Endodermal cell (in vitro differentiated cells): Measurements from ENCODE around the gene DHRS11. TPM values are rescaled to one million over a fixed set of nuclear protein-coding genes. Genes with fewer than 3 reads are reported as not detected.

Experiments used
- DNase-seq: peaks from one replicate; pipeline ENCODE4 v3.0.0-alpha.2; 2017
- H3K27ac ChIP-seq: 2 replicates; pipeline ENCODE4 v1.5.1; 2013; ENCODE audit warnings: mild to moderate bottlenecking, low read depth, low read length, moderate library complexity
- H3K27me3 ChIP-seq: 2 replicates; pipeline ENCODE4 v1.6.1; 2013; ENCODE audit warnings: mild to moderate bottlenecking, low read length, moderate library complexity; ENCODE audit not compliant: insufficient read depth, control insufficient read depth, poor library complexity, severe bottlenecking
- H3K36me3 ChIP-seq: 2 replicates; pipeline ENCODE4 v1.7.0; 2013; ENCODE audit warnings: mild to moderate bottlenecking, low read length, moderate library complexity; ENCODE audit not compliant: control insufficient read depth, insufficient read depth
- H3K4me1 ChIP-seq: one replicate; pipeline ENCODE4 v1.7.0; 2013; ENCODE audit warnings: low read length; ENCODE audit not compliant: control insufficient read depth, insufficient read depth
- H3K4me3 ChIP-seq: 2 replicates; pipeline ENCODE4 v1.5.1; 2013; ENCODE audit warnings: mild to moderate bottlenecking, low read length, moderate library complexity
- H3K9ac ChIP-seq: 2 replicates; pipeline ENCODE4 v1.6.1; 2013; ENCODE audit warnings: mild to moderate bottlenecking, low read length, moderate library complexity; ENCODE audit not compliant: poor library complexity, severe bottlenecking; ENCODE audit errors: extremely low read depth
- H3K9me3 ChIP-seq: 2 replicates; pipeline ENCODE4 v1.6.1; 2013; ENCODE audit warnings: mild to moderate bottlenecking, low read length, moderate library complexity; ENCODE audit not compliant: control insufficient read depth
- H3K27ac Mint-ChIP-seq: 2 replicates; pipeline ENCODE4 v1.8.0; 2020; ENCODE audit warnings: mixed read lengths
- H3K27me3 Mint-ChIP-seq: 2 replicates; pipeline ENCODE4 v1.8.0; 2021; ENCODE audit warnings: mild to moderate bottlenecking, mixed read lengths; ENCODE audit not compliant: insufficient read depth
- H3K36me3 Mint-ChIP-seq: 2 replicates; pipeline ENCODE4 v1.8.0; 2020; ENCODE audit warnings: low read depth, mixed read lengths
- H3K4me1 Mint-ChIP-seq: 2 replicates; pipeline ENCODE4 v1.8.0; 2020; ENCODE audit warnings: mixed read lengths
- H3K4me3 Mint-ChIP-seq: 2 replicates; pipeline ENCODE4 v1.8.0; 2020; ENCODE audit warnings: mild to moderate bottlenecking, moderate library complexity, mixed read lengths
- H3K9me3 Mint-ChIP-seq: 2 replicates; pipeline ENCODE4 v1.8.0; 2020; ENCODE audit warnings: mild to moderate bottlenecking, mixed read lengths
- CTCF ChIP-seq: fragments of 200-600 bp; sonication (generic); conservative IDR thresholded peaks from 2 replicates; pipeline ENCODE4 v1.5.0; 2021; ENCODE audit warnings: antibody characterized with exemption, mild to moderate bottlenecking
- WGBS, 2 experiments: methylation state at CpG; one replicate each; pipeline versions ENCODE4 v1.1.5 to v1.1.7; 2013; ENCODE audit warnings: missing lambda C conversion rate in 2 of 2, mixed read lengths in 1 of 2; ENCODE audit not compliant: insufficient coverage in 1 of 2, insufficient read length in 1 of 2; 5-methylcytosine and 5-hydroxymethylcytosine counted together
- total RNA-seq, 2 donors: library from RNA; stranded (reverse); fragmentation: NEBNext Ultra II Directional in 1 of 2; extraction: Animal tissue kit (Norgen Biotek cat#: 25700) in 1 of 2; gene quantifications; 2 replicates in 1 of 2; 3 replicates in 1 of 2; pipeline ENCODE4 v1.2.1, GENCODE V29; 2021

DHRS11 gene
- total RNA-seq, 2 donors from 2014 or later = 25.5 to 28.5 TPM

GRCh38 chr17:36576793-36577192 lies 14.9 kb upstream of the DHRS11 start:
- no peak for TF ChIP-seq CTCF
- no peak overlapping the region for H3K27ac Mint-ChIP-seq
- no peaks in the 10 kb centered on the region for H3K4me1 Mint-ChIP-seq
- peaks cover 56% of the 10 kb centered on the region for H3K36me3 Mint-ChIP-seq
- Histone ChIP-seq H3K4me1 (no peaks in the 10 kb centered on the region), H3K9ac (no peak overlapping the region), H3K27me3 (no peaks in the 10 kb centered on the region), H3K9me3 (no peaks in the 10 kb centered on the region), H3K36me3 (peaks cover 74% of the 10 kb centered on the region), H3K27ac (no peak overlapping the region), H3K4me3 (no peak overlapping the region)
- DNase-seq = no peak
- H3K27me3 Mint-ChIP-seq = no peaks in the 10 kb centered on the region
- H3K9me3 Mint-ChIP-seq = no peaks in the 10 kb centered on the region
- no peak overlapping the region for H3K4me3 Mint-ChIP-seq
- 97 to 100% methylated on average over 2 of the region's 2 CpGs for WGBS, 2 experiments

DNA sequence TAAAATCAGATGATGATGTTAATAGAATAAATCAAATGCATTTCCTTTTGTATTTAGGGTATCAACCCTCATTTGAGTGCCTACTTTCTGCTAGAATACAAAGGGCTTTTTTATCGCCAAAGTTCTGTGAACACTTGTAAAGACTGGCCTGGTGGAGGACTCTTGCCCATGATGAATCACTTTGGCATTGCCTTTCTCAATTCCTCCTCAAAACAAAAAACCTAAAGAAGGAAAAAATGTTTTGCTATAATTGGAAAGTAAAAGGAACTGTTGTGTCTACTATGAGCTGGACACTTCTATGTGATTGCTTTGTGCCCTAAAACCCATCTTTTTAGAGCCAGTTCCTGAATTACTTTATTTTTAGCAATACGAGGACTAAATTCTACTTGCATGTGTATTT lies 13.0 kb upstream of the DHRS11 start:
- no peak overlapping the region for H3K4me3 ChIP-seq
- no peaks in the 10 kb centered on the region for H3K4me1 Mint-ChIP-seq
- H3K4me3 Mint-ChIP-seq = no peak overlapping the region
- 98 to 100% methylated on average over 1 to 2 of the region's 2 CpGs for WGBS, 2 experiments
- no peak overlapping the region for H3K9ac ChIP-seq
- H3K27me3 Mint-ChIP-seq = no peaks in the 10 kb centered on the region
- H3K9me3 ChIP-seq = no peaks in the 10 kb centered on the region
- no peak overlapping the region for H3K27ac ChIP-seq
- peaks cover 69% of the 10 kb centered on the region for H3K36me3 ChIP-seq
- H3K36me3 Mint-ChIP-seq = peaks cover 54% of the 10 kb centered on the region
- H3K4me1 ChIP-seq = no peaks in the 10 kb centered on the region
- no peak for TF ChIP-seq CTCF
- no peak for DNase-seq
- no peaks in the 10 kb centered on the region for H3K27me3 ChIP-seq
- H3K27ac Mint-ChIP-seq = no peak overlapping the region
- H3K9me3 Mint-ChIP-seq = no peaks in the 10 kb centered on the region

DNA sequence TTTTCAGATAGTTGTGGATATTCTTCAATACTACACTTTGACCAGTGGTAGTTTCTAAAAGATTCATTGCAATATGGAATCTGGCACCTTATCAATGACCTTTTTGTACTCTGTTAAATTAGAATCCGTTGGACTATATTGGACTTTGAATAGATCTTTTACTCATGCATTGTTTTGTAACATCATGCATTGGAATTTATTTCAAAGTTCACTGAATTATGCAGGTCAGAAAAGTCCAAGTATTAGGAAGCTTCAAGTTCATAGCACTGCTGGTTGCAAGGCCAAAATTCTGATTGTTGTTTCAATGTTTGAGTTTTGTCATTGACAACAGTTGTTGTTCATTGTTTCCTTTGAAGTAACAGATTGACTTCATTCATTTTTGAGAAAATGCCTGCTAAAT lies 7.9 kb upstream of the DHRS11 start:
- peaks cover 85% of the 10 kb centered on the region for H3K36me3 ChIP-seq
- WGBS, 2 experiments = 91 to 100% methylated on average over 1 of the region's 1 CpG

More for the DNA sequence above, 7.9 kb upstream of the DHRS11 start:
- Mint-ChIP-seq H3K9me3 (no peaks in the 10 kb centered on the region), H3K36me3 (peaks cover 69% of the 10 kb centered on the region), H3K4me3 (no peak overlapping the region), H3K27ac (no peak overlapping the region), H3K27me3 (no peaks in the 10 kb centered on the region), H3K4me1 (no peaks in the 10 kb centered on the region)
- Histone ChIP-seq H3K9me3 (no peaks in the 10 kb centered on the region), H3K4me1 (no peaks in the 10 kb centered on the region), H3K9ac (no peak overlapping the region), H3K27ac (no peak overlapping the region), H3K27me3 (no peaks in the 10 kb centered on the region), H3K4me3 (no peak overlapping the region)
- TF ChIP-seq CTCF = no peak
- no peak for DNase-seq
